HFFc6 (cell line): Measurements from ENCODE around the gene PSD4. TPM values are rescaled to one million over a fixed set of nuclear protein-coding genes. Genes with fewer than 3 reads are reported as not detected.

Experiments used
- DNase-seq: peaks from one replicate; pipeline ENCODE4 v3.0.0-alpha.2; 2018
- H3K27ac Mint-ChIP-seq: 2 replicates; pipeline ENCODE4 v1.8.0; 2020; ENCODE audit warnings: mild to moderate bottlenecking, mixed read lengths
- H3K27me3 Mint-ChIP-seq: 2 replicates; pipeline ENCODE4 v1.8.0; 2021; ENCODE audit warnings: mild to moderate bottlenecking, moderate library complexity, mixed read lengths; ENCODE audit not compliant: insufficient read depth
- H3K36me3 Mint-ChIP-seq: 2 replicates; pipeline ENCODE4 v1.8.0; 2021; ENCODE audit warnings: low read depth, mixed read lengths
- H3K4me1 Mint-ChIP-seq: 2 replicates; pipeline ENCODE4 v1.8.0; 2020; ENCODE audit warnings: low read depth, mixed read lengths
- H3K4me3 Mint-ChIP-seq: 2 replicates; pipeline ENCODE4 v1.8.0; 2020; ENCODE audit warnings: mild to moderate bottlenecking, moderate library complexity, mixed read lengths
- H3K9me3 Mint-ChIP-seq: 2 replicates; pipeline ENCODE4 v1.8.0; 2020; ENCODE audit warnings: mild to moderate bottlenecking, mixed read lengths
- total RNA-seq, 6 experiments: library from RNA; stranded (reverse); fragmentation: NEBNext Ultra II Directional; extraction: Animal tissue kit (Norgen Biotek cat#: 25700); gene quantifications; 2 replicates in 1 of 6; 3 replicates in 5 of 6; pipeline ENCODE4 v1.2.3, GENCODE V29; 2021
- TF ChIP-seq, protein P1 (sequence below): fragments of 200-600 bp; sonication (generic); IDR thresholded peaks from 2 replicates; pipeline ENCODE4 v1.5.0; 2021; ENCODE audit warnings: antibody characterized with exemption, mild to moderate bottlenecking

PSD4 gene
- total RNA-seq, 6 experiments from 2014 or later = 0.76 to 1.8 (median 1.1) TPM

DNA sequence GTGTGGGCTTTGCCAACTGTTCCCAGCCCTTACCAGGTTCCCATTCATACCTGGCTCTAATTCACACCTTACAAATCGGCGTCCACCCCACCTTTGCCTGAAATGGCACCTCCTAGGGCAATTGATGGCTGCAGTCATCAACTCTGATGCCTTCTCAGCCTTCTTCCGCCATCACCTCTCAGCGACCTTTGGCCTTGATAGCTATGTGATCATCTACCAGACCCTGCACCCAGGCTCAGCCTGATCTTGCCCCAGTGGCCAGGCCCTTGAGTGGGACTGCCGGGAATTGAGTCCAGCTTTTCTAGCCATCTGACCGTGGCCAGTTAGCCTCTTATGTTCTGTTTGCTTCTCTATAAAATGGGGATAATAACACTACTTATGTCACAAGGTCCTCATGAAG, 32.5 kb downstream of the PSD4 start:
- Mint-ChIP-seq H3K27me3 (peaks cover 6% of the 10 kb centered on the region; the same call in 1 of the 2 replicates), H3K4me3 (no peak overlapping the region), H3K4me1 (peaks cover 50% of the 10 kb centered on the region), H3K9me3 (no peaks in the 10 kb centered on the region), H3K36me3 (no peaks in the 10 kb centered on the region), H3K27ac (no peak overlapping the region)
- DNase-seq = no peak
- TF ChIP-seq, protein P1, sequence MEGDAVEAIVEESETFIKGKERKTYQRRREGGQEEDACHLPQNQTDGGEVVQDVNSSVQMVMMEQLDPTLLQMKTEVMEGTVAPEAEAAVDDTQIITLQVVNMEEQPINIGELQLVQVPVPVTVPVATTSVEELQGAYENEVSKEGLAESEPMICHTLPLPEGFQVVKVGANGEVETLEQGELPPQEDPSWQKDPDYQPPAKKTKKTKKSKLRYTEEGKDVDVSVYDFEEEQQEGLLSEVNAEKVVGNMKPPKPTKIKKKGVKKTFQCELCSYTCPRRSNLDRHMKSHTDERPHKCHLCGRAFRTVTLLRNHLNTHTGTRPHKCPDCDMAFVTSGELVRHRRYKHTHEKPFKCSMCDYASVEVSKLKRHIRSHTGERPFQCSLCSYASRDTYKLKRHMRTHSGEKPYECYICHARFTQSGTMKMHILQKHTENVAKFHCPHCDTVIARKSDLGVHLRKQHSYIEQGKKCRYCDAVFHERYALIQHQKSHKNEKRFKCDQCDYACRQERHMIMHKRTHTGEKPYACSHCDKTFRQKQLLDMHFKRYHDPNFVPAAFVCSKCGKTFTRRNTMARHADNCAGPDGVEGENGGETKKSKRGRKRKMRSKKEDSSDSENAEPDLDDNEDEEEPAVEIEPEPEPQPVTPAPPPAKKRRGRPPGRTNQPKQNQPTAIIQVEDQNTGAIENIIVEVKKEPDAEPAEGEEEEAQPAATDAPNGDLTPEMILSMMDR = no peak

GRCh38 chr2:113207021-113207420, 33.2 kb downstream of the PSD4 start:
- H3K9me3 Mint-ChIP-seq = no peaks in the 10 kb centered on the region
- H3K27me3 Mint-ChIP-seq = peaks cover 6% of the 10 kb centered on the region; the same call in 1 of the 2 replicates
- no peak overlapping the region for H3K4me3 Mint-ChIP-seq
- no peak overlapping the region for H3K27ac Mint-ChIP-seq
- H3K36me3 Mint-ChIP-seq = no peaks in the 10 kb centered on the region
- TF ChIP-seq, protein P1 = no peak
- no peak for DNase-seq
- H3K4me1 Mint-ChIP-seq = peaks cover 58% of the 10 kb centered on the region

DNA sequence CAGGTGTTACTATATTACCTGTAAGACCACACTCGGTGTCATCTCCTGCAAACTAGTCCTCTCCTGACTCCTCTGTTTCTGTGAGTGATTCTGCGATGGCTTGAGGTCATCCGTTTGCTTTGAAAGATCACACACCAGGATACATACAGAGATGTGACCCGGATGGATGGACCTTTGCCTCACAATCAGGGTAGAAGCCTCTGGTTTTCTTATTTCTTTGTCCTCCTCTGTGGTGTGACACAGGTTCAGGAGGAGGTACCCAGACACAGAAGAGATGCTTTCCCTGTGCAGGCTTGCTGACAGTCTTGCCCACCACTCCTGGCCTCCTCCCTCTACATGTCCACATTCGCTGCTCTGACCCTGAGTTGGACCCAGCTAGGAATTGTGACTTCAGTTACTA, 34.6 kb downstream of the PSD4 start:
- no peak for DNase-seq
- no peak overlapping the region for H3K4me3 Mint-ChIP-seq
- H3K9me3 Mint-ChIP-seq = no peaks in the 10 kb centered on the region
- H3K27ac Mint-ChIP-seq = no peak overlapping the region; the same call in 1 of the 2 replicates
- TF ChIP-seq, protein P1 = no peak
- H3K36me3 Mint-ChIP-seq = no peaks in the 10 kb centered on the region
- H3K27me3 Mint-ChIP-seq = peaks cover 6% of the 10 kb centered on the region; the same call in 1 of the 2 replicates
- peaks cover 55% of the 10 kb centered on the region for H3K4me1 Mint-ChIP-seq

DNA sequence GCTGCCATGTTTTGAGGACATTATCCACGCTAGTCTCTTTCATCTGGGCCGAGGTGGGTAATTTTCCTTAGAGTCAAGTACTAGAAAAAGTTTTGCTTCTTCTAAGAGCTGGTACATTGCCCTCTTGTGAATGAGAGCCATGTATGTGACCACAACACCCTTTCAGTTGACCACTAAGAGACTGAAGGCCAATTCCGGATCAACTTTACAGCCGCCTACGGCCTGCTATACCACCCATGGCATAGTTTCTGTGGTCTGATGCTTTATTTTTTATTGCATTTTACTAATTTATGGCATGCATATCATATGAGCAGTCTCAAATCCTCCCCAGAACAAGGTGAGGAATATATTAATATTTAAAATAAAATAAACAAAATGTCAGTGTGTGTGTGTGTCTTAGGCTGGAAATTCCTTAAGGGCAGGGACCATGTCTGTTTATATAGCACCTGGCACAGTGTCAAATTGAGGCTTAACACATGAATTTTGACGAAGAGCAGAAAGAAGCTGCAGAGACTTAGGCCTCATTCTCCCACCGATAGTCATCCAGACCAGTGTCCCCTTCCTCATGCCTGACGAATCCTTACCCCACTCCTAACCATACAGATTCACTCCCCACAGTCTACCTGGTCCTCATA, 35.4 kb downstream of the PSD4 start:
- Mint-ChIP-seq H3K4me3 (peak overlapping the region; percentile 22; the same call in 1 of the 2 replicates), H3K27ac (peak overlapping the region; percentile 68), H3K36me3 (no peaks in the 10 kb centered on the region), H3K9me3 (no peaks in the 10 kb centered on the region), H3K4me1 (peaks cover 49% of the 10 kb centered on the region), H3K27me3 (peaks cover 6% of the 10 kb centered on the region; the same call in 1 of the 2 replicates)
- TF ChIP-seq, protein P1 = no peak
- DNase-seq = peak; percentile 37

DNA sequence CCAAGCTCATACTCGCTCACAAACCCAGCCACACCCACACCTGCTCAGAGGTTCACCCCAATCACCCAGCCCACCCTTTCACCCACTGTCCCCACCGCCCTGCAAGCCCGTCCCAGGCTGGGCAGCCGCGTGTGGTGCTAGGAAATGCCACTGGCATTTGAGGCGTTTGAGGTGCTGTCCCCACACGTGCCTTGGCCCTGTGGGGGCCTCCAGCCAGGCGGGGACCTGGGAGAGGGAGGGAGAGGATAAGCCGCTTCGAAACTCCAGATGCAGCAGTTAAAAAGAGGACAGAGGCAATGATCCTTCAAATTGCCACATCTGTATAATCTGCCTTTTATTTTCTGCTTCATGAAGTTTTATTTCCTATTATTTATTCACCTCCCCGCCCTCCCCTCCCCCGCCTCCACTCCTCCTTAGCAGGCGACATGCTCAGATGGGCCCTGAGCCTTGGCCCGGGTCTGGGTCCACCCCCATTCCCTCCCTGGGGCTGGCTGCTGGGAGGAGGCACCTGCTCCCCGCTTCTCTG, 35.9 kb downstream of the PSD4 start:
- peaks cover 4% of the 10 kb centered on the region; the same call in 1 of the 2 replicates for H3K27me3 Mint-ChIP-seq
- peaks cover 47% of the 10 kb centered on the region for H3K4me1 Mint-ChIP-seq
- no peaks in the 10 kb centered on the region for H3K9me3 Mint-ChIP-seq
- H3K36me3 Mint-ChIP-seq = no peaks in the 10 kb centered on the region
- TF ChIP-seq, protein P1 = no peak
- peak overlapping the region; percentile 68 for H3K27ac Mint-ChIP-seq
- DNase-seq = no peak
- peak overlapping the region; percentile 22; the same call in 1 of the 2 replicates for H3K4me3 Mint-ChIP-seq
